NK-92 treated with Interleukin-12 subunit alpha and Interleukin-12 subunit beta, amount 100 ng/mL, for 24 hours (cell line): ENCODE data around the gene ABHD12B.
"Not testable (repeated sequence)": the region's sequence is repeated elsewhere in the genome, so short reads cannot be mapped to it uniquely, and the experiment has no call there.

Source experiments
- DNase-seq: peaks from one replicate; lab custom pipeline; 2025; lab: John Stamatoyannopoulos, UW

Gene ABHD12B

GRCh38 chr14:50897005-50897404 is 25.2 kb downstream of the ABHD12B start:
- DNase-seq = not testable (repeated sequence)

- no peak for DNase-seq
Observed at GRCh38 chr14:50897658-50898175, 25.9 kb downstream of the ABHD12B start.

- no peak for DNase-seq
Observed at GRCh38 chr14:50901361-50901760, 29.5 kb downstream of the ABHD12B start.

GRCh38 chr14:50904719-50905118 is 32.9 kb downstream of the ABHD12B start:
- DNase-seq = no peak

- no peak for DNase-seq
Observed at GRCh38 chr14:50906326-50907065, 34.6 kb downstream of the ABHD12B start.

GRCh38 chr14:50910495-50911420 is 38.9 kb downstream of the ABHD12B start:
- no peak for DNase-seq

GRCh38 chr14:50917449-50917848 is 45.6 kb downstream of the ABHD12B start:
- DNase-seq = no peak

GRCh38 chr14:50919524-50919923 is 47.7 kb downstream of the ABHD12B start:
- DNase-seq = not testable (repeated sequence)

GRCh38 chr14:50920482-50921230 is 48.8 kb downstream of the ABHD12B start:
- no peak for DNase-seq

GRCh38 chr14:50922803-50923202 is 51.0 kb downstream of the ABHD12B start:
- DNase-seq = no peak

GRCh38 chr14:50924236-50924635 is 52.4 kb downstream of the ABHD12B start:
- DNase-seq = no peak

- DNase-seq = no peak
Observed at GRCh38 chr14:50924843-50925242, 53.0 kb downstream of the ABHD12B start.

GRCh38 chr14:50926851-50927386 is 55.1 kb downstream of the ABHD12B start:
- no peak for DNase-seq

- no peak for DNase-seq
Observed at GRCh38 chr14:50928002-50928635, 56.3 kb downstream of the ABHD12B start.

- no peak for DNase-seq
Observed at GRCh38 chr14:50929506-50929905, 57.7 kb downstream of the ABHD12B start.

- DNase-seq = no peak
Observed at GRCh38 chr14:50931559-50931958, 59.7 kb downstream of the ABHD12B start.

- DNase-seq = no peak
Observed at GRCh38 chr14:50932156-50932555, 60.3 kb downstream of the ABHD12B start.

GRCh38 chr14:50932592-50933495 is 61.0 kb downstream of the ABHD12B start:
- no peak for DNase-seq

GRCh38 chr14:50935126-50936015 is 63.5 kb downstream of the ABHD12B start:
- no peak for DNase-seq
